ENCODE results near the gene GARIN6.
A peak's percentile ranks its signal among the peaks of the same experiment; 100 is the strongest.
"Not testable (repeated sequence)": the region's sequence is repeated elsewhere in the genome, so short reads cannot be mapped to it uniquely, and the experiment has no call there.

The GARIN6 gene

DNA sequence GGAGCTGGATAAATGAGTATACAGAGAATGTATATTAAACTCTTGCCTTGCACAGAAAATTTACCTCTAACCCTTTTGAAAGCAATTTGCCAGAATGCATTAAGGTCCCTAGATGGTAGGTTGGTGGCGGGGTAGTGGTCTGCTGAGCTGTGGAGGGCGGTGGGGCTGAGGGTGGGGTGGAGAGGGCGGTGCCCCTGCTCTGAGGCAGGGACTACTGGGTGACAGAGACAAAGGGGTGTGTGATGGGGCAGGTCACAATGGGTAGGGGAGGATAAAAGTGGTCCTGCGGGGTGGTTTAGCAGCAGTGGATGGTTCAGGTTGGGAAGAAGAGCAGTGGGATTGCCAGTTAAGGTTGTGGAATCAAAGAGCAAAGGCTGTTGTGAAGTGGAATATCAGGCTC is at the start of gene GARIN6:
Gene GARIN6, plus strand, starts transcription at position 301 of the 400 bp plus-strand sequence. CDS start 422 bp downstream, outside the sequence.
- DNase-seq = no peak

DNA sequence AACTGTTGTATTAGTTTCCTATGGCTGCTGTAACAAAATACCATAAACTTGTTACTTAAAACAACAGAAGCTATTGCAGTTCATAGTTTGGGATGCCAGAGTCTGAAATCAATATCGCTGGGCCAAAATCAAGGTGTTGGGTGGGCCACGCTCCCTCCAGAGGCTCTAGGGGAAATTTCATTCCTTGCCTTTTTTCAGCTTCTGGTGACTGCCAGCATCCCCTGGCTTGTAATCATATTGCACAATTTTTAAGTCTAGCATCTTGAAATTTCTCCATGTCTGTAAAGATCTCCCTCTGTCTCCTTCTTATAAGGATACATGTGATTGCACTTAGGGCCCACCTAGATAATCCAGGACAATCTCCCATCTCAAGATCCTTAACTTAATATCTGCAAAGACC is 48.8 kb upstream of the GARIN6 start:
- DNase-seq = no peak

GRCh38 chr12:99600388-99600787 is 47.2 kb upstream of the GARIN6 start:
- DNase-seq = no peak

DNA sequence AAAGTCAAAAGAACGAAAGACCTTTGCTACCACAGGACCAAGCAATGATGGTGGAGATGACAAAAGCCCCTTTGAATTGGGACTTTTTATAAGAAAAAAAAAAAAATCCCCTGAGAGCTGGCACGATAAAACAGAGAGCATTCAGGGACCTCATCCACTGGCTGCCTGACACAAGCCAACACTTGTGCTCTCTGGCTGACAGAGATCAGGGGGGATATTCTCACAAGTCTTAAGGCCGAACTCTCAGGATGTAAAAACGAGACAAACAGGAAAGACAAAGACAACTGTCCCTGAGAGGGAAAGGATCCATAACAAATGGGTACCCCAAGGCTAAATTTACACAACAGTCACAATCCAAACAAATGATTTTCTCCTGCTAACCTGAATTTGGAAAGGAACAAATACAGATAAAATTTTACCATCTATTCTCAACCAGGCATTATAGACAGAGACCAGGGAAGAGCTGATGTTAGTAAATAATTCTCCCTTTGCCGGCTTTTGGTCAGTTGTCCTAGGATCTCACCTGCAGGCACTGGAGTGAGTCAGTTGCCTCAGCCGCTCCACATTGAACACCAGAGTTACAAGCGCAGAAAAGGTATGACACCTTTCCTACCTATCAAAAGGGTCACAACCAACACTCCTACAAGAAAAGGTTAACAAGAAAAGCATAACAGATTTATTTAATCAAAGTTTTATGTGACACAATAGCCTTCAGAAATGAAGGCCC is 37.9 kb upstream of the GARIN6 start:
- DNase-seq = no peak

DNA sequence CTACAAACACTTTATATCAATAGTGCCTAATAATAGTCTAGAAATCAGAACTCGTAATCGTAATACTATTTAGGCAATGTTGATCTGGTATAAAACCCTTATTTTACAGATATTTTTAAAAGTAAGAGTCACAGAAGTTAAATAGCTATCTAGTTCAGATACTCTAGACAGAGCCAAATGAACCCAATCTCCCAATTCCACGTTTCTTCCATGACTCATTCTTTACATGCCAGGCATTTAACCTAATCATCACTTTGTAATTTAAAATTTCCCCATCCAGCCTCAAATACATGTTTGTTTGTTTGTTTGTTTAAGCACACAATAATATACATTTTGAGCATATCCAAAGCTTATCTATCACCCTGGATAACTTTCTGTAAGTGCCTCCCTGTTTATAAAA is 36.4 kb upstream of the GARIN6 start:
- no peak for DNase-seq

DNA sequence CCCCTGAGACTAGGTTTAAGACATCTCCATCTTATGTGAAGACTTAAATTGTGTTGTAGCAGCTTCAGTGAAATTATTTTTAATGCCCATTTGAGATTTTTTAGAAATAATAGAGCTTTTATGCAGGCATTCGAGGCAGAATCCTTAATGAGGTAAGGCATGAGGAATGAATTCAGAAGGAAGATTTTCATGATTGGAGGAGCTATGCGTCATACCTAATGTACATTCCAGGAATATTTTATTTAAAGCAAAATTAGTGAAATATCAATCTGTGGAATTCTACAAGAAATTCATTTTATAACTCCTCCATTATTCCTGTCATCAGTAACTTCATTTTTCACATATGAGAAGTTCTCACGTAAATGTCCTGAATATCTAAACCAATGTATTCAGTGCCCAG is 36.0 kb upstream of the GARIN6 start:
- DNase-seq = no peak

DNA sequence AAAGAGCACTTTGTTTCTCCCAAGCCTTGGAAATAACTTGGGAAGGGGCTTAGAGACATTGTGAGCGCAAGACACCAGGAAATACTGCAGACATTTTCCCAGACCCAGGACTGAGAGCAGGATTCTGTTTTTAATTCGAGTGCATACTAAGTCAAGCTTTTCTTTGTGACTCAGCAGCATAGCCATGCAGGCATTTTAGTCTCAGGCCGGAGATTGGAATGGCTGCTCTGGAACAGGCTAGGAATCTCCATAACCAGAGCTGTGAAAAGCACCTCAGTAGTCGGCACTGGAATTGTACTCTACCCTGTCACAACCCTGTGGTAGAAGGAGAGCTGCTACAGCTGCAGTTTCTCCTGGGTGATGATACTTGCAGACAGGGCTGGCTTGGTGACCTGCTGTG is 28.9 kb upstream of the GARIN6 start:
- no peak for DNase-seq

GRCh38 chr12:99619389-99620158 is 28.0 kb upstream of the GARIN6 start:
- DNase-seq = peak; percentile 2

GRCh38 chr12:99620159-99620479 is 27.4 kb upstream of the GARIN6 start:
- DNase-seq = no peak

DNA sequence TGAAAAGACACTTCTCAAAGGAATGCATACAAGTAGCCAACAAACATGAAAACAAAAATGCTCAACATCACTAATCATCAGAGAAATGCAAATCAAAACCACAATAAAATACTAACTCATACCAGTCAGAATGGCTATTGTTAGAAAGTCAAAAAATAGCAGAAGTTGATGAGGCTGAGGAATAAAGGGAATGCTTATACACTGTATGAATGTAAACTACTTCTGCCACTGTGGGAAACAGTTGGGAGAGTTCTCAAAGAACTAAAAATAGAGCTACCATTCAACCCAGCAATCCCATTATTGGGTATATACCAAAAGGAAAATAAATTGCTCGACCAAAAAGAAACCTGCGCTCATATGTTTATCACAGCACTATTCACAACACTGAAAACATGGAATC is 23.0 kb upstream of the GARIN6 start:
- DNase-seq = not testable (repeated sequence)

GRCh38 chr12:99627459-99627858 is 20.1 kb upstream of the GARIN6 start:
- DNase-seq = no peak

DNA sequence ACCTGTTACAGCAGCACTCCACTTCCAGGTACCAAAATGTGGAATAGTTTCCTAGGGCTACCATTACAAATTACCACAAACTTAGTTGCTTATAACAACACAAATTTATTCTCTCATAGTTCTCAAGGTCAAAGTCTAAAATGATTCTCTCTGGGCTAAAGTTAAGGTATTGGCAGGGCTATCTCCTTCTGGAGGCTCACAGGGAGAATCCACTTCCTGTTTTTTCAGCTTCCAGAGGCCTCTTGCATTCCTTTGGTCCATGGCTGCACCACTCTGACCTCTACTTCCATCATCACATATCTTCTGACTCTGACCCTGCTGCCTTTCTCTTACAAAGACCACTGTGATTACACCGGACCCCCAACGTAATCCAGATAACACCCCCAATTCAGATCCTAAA is 2.9 kb upstream of the GARIN6 start:
- DNase-seq = no peak

- no peak for DNase-seq
Measured at GRCh38 chr12:99648183-99648582, 630 bp downstream of the GARIN6 start.

DNA sequence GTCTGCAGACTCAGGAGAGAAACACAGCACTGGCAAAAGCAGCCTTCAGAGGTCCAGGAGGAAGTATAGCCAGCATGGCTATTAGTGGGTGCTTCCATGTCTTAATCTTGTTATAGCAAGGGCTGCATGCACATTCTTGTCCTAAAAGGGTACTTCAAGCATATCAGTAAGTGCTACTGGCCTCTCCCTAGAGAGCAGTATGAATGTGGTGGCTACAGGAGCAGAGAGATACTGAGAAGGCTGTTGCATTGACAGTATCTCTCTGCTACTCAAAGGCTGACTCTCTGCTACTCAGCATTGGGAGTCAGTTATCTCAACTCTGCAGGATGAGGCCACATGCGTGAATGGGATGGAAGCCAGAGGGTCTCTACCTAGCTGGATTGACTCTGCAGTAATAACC is 2.0 kb downstream of the GARIN6 start:
- DNase-seq = no peak

- DNase-seq = no peak
Measured at GRCh38 chr12:99658671-99659349, 11.3 kb downstream of the GARIN6 start.

DNA sequence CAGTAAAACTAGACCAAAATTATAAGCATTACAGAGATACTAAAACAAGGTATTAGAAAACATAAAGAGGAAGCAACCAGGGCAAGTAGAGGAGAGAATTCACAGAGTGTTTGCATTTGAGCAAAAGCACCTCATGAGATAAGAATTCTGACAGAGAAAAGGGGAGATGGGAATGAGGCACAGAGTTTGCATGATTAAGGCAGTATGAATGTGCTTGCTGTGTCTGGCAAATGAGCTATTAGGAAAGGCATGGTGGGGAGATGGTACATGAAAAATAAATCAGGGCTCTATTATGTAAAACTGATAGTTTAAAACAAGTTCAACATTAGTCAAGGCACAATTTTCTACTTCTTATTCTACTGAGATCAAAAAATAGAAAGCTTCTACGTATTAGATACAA is 23.1 kb downstream of the GARIN6 start:
- DNase-seq = no peak

GRCh38 chr12:99680276-99680675 is 32.7 kb downstream of the GARIN6 start:
- no peak for DNase-seq

DNA sequence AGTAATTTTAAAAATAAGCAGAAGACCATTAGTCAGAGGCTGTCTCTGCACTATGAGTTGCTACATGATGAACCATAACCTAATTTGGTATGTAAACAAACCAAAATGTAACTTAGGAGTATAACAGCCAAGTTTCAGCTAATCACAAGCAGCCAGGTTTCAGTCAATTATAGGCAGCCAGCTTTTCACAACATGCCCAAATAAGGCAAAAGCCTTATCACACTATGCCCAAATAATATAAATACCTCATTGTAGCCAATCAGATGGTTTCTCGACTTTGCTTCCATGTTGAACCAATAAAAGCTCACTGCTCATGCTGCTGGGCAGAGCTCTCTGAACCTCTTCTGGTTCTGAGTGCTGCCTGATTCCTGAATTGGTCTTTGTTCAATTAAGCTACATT is 38.6 kb downstream of the GARIN6 start:
- DNase-seq = no peak

DNA sequence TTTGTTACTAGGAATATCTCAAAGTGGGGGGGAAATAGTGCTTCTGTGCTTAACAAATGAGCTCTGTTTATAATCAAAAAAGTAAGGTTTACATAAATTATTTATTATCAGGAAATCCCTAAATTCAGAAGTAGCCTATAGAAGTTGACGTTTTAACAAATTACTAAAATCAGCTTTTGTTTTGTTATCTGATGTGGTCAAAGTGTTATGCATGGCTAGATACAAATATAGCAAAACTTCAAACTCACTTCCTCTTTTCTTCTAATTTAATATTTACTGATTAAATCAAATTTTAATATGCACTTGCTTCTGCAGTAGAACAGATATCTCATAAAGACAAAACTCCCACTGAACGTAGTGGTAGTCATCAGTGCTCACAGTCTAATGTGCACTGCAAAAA is 47.5 kb downstream of the GARIN6 start:
- DNase-seq = no peak

Data from CD4-positive, alpha-beta T cell treated with Interleukin-4 for 4 hours (primary cell).